Measurements from ENCODE around the gene GLOD4. TPM values are rescaled to one million over a fixed set of nuclear protein-coding genes. Genes with fewer than 3 reads are reported as not detected.
"Not testable (repeated sequence)": the region's sequence is repeated elsewhere in the genome, so short reads cannot be mapped to it uniquely, and the experiment has no call there.

The GLOD4 gene, protein sequence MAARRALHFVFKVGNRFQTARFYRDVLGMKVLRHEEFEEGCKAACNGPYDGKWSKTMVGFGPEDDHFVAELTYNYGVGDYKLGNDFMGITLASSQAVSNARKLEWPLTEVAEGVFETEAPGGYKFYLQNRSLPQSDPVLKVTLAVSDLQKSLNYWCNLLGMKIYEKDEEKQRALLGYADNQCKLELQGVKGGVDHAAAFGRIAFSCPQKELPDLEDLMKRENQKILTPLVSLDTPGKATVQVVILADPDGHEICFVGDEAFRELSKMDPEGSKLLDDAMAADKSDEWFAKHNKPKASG
- 109 TPM for polyA plus RNA-seq (2012; ENCODE audit: insufficient read depth, insufficient read length, low read depth)

DNA sequence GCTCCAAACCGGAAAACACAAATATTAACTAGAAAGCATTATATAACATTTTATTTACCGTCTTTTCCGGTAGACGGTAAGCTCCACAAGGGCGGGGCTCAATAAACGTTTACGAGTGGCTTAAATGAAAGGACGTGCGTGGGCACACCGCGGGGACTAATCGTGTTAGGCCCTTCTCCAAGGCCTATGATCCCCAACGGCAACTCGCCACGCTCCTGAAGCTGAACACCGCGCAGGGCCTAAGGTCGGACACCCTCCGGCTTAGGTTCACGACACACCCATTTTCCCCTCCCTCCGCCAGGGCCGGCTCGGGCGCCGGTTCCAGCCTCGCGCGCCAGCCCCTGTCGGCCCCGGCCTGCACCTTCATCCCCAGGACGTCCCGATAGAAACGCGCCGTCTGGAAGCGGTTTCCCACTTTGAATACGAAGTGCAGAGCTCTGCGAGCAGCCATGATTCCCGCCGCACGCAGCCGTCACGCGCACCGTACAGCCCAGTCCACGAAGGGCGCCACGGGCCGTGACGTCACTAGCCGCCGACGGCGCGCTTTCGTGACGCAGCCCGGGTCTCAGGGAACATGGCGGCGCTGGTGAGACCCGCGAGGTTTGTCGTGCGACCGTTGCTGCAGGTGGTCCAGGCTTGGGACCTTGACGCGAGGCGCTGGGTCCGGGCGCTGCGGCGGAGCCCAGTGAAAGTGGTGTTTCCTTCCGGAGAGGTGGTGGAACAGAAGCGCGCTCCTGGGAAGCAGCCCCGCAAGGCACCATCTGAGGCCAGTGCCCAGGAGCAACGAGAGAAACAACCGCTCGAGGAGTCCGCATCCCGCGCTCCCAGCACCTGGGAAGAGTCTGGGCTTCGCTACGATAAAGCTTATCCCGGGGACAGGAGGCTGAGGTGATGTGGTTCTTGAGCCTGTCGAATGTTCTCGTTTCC, at the start of gene GLOD4, which contains the start of gene MRM3:
GLOD4 (minus strand) TSS at position 476 of the 927 bp plus-strand sequence; CDS start at position 451, 25 bp downstream.
MRM3 (plus strand) TSS at position 549 of the 927 bp plus-strand sequence; CDS start at position 575, 26 bp downstream.
- no peaks in the 10 kb centered on the region for H3K9me3 ChIP-seq
- no peaks in the 10 kb centered on the region for H3K4me1 ChIP-seq
- H3K4me3 ChIP-seq (ENCODE audit: low read depth, low read length), result peak within 1 kb of the TSS; percentile 97
- peak; percentile 81 for DNase-seq
- H3K36me3 ChIP-seq, result peaks cover 3% of the 10 kb centered on the region
- no peak for TF ChIP-seq CTCF (IDR thresholded peaks at IDR 0.05; ENCODE audit: low read depth, low read length)
- H3K27me3 ChIP-seq, result no peaks in the 10 kb centered on the region

DNA sequence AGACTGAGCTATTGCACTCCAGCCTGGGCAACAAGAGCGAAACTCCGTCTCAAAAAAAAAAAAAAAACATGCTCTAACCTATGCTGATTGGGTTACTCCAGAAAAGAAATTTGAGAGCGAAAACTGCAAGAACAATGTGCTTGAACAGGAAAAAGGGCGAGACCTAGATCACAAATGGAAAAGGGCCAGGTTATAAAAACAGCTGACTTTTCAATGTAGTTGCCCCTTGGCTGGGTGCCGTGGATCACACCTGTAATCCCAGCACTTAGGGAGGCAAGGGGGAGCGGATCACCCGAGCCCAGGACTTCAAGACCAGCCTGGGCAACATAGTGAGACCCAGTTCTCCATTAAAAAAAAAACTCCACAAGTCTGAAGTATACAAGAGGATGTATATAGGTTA, 48.9 kb upstream of the GLOD4 start:
- DNase-seq, result no peak
- Histone ChIP-seq H3K4me1 (no peaks in the 10 kb centered on the region), H3K9me3 (no peaks in the 10 kb centered on the region), H3K4me3 (ENCODE audit: low read depth, low read length) (no peak overlapping the region), H3K36me3 (no peaks in the 10 kb centered on the region), H3K27me3 (no peaks in the 10 kb centered on the region)
- TF ChIP-seq CTCF (IDR thresholded peaks at IDR 0.05; ENCODE audit: low read depth, low read length), result no peak

GRCh38 chr17:830381-830780, 48.3 kb upstream of the GLOD4 start:
- Histone ChIP-seq H3K4me1 (no peaks in the 10 kb centered on the region), H3K36me3 (no peaks in the 10 kb centered on the region), H3K9me3 (no peaks in the 10 kb centered on the region), H3K27me3 (no peaks in the 10 kb centered on the region), H3K4me3 (ENCODE audit: low read depth, low read length) (no peak overlapping the region)
- DNase-seq, result no peak
- no peak for TF ChIP-seq CTCF (IDR thresholded peaks at IDR 0.05; ENCODE audit: low read depth, low read length)

DNA sequence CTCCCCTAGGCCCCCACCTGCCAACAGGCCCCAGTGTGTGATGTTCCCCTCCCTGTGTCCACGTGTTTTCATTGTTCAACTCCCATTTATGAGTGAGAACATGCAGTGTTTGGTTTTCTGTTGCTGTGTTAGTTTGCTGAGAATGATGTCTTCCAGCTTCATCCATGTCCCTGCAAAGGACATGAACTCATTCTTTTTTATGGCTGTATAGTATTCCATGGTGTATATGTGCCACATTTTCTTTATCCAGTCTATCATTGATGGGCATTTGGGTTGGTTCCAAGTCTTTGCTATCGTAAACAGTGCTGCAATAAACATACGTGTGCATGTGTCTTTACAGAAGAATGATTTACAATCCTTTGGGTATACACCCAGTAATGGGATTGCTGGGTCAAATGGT, 47.5 kb upstream of the GLOD4 start:
- not testable (repeated sequence) for H3K4me1 ChIP-seq; H3K4me3 ChIP-seq (ENCODE audit: low read depth, low read length); H3K27me3 ChIP-seq; DNase-seq; H3K9me3 ChIP-seq; H3K36me3 ChIP-seq

- H3K36me3 ChIP-seq, result no peaks in the 10 kb centered on the region
- no peaks in the 10 kb centered on the region for H3K27me3 ChIP-seq
- TF ChIP-seq CTCF (IDR thresholded peaks at IDR 0.05; ENCODE audit: low read depth, low read length), result no peak
- H3K9me3 ChIP-seq, result no peaks in the 10 kb centered on the region
- H3K4me3 ChIP-seq (ENCODE audit: low read depth, low read length), result no peak overlapping the region
- DNase-seq, result no peak
- no peaks in the 10 kb centered on the region for H3K4me1 ChIP-seq
These were observed 46.7 kb upstream of the GLOD4 start for GRCh38 chr17:828761-829160.

GRCh38 chr17:826778-827177, 44.7 kb upstream of the GLOD4 start:
- Histone ChIP-seq H3K4me1 (no peaks in the 10 kb centered on the region), H3K27me3 (no peaks in the 10 kb centered on the region), H3K4me3 (ENCODE audit: low read depth, low read length) (no peak overlapping the region), H3K9me3 (no peaks in the 10 kb centered on the region), H3K36me3 (no peaks in the 10 kb centered on the region)
- DNase-seq, result no peak
- TF ChIP-seq CTCF (IDR thresholded peaks at IDR 0.05; ENCODE audit: low read depth, low read length), result no peak
